Stimulated activated CD4-positive, alpha-beta T cell treated with anti-CD3 and anti-CD28 coated beads, Interleukin-15, amount 100 ng/mL, for 48 hours (primary cell): Measurements from ENCODE around the gene HTT.

Source experiments
- DNase-seq, 2 donors: peaks; one replicate each; pipeline ENCODE4 v3.0.0-alpha.2; 2020; ENCODE audit warnings: low read depth in 2 of 2

Gene HTT

DNA sequence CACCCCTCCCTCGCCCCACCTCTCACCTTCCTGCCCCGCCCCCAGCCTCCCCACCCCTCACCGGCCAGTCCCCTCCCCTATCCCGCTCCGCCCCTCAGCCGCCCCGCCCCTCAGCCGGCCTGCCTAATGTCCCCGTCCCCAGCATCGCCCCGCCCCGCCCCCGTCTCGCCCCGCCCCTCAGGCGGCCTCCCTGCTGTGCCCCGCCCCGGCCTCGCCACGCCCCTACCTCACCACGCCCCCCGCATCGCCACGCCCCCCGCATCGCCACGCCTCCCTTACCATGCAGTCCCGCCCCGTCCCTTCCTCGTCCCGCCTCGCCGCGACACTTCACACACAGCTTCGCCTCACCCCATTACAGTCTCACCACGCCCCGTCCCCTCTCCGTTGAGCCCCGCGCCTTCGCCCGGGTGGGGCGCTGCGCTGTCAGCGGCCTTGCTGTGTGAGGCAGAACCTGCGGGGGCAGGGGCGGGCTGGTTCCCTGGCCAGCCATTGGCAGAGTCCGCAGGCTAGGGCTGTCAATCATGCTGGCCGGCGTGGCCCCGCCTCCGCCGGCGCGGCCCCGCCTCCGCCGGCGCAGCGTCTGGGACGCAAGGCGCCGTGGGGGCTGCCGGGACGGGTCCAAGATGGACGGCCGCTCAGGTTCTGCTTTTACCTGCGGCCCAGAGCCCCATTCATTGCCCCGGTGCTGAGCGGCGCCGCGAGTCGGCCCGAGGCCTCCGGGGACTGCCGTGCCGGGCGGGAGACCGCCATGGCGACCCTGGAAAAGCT is at the start of gene HTT, which contains the start of gene HTT-AS:
HTT (plus strand) TSS at position 604 of the 768 bp plus-strand sequence; CDS start at position 749, 145 bp downstream.
HTT-AS (minus strand) TSS at position 461 of the 768 bp plus-strand sequence.
- DNase-seq = peak; percentile 97 to 99

DNA sequence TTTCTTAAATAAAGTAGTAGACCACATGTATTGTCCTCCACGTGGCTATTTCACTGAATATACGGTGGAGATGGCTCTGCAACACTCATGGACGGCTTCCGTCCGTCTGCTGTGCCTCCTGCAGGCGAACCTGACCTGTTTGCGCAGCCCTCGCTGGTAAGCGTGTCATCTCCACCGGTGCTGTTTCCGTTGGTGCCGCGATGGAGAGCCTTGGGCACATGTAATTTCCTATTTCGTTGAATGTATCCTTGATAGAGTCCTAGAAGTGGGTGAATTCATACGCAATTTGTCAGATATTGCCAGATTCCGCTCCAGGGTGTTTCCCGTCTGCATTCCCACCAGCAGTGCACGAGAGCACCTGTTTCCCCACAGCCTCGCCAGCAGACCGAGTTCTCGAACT is 48.6 kb upstream of the HTT start:
- DNase-seq = no peak

DNA sequence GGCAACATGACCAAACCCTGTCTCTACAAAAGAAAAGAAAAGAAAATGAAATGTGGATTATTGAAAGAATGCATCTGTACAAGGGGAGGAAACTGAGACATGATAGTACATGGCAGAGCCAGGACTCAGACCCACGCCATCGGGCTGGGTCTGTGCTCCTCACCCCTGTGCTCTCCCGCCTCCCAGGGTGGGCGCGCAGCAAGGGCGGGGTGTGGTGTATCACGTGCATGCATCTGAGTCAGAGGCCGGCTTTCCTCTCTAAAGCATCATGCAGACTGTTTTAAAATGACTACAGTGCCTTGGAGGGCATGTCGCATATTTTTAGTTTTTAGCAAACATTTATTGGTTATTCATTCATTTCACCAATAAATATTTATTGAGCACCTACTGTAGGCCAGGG is 47.9 kb upstream of the HTT start:
- DNase-seq = no peak

- DNase-seq = no peak
Observed at GRCh38 chr4:3029464-3029863, 45.0 kb upstream of the HTT start.

- no peak for DNase-seq
Observed at GRCh38 chr4:3030566-3031356, 43.7 kb upstream of the HTT start.

DNA sequence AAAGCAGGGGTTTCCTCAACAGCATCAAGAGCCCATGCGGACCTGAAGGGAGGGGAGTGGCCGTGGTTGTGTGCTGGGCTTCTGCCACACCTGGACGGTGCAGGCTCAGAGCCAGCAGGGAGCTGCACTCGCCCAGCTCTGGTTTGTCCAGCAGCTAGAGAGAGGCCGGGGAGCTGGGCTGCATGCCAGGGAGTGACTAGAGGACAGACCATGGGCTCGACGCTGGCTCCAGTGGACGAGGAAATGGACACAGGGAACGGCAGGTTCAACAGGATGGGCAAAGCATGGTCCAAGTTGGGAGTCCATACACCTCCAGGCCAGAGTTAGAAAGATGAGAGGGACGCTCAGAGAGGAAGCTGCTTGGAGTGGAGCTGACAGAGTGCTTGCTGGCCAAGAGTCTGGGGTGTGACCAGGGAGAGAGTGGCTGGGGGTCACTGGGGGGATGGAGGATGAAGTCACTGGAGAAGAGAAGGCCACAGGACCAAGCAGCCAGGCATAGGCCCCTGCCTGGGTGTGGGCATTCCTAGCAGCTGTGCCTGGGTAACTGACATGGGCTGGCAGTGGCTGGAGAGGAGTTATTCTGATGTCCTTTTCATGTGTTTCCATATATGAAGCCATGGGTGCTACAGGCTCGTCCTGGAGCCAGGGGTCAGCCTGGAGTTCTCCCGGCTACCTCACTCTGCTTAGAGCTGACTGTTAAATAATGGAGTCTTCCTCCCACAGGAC is 43.0 kb upstream of the HTT start:
- no peak for DNase-seq

- DNase-seq = no peak
Observed at GRCh38 chr4:3034231-3034630, 40.2 kb upstream of the HTT start.

DNA sequence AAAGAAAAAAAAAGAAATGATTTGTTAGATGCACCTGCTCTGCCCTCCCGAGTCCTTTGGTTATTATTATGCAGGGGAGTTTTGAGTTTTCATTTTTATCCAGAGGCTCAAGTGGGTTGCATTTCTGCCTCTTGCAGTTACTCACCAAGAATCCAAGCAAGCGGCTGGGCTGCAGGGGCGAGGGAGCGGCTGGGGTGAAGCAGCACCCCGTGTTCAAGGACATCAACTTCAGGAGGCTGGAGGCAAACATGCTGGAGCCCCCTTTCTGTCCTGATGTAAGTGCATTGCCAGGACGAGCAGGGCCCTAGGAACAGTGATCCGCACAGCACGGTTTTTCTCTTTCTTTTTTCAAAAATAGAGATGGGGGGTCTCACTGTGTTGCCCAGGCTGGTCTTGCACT is 39.2 kb upstream of the HTT start:
- no peak for DNase-seq

DNA sequence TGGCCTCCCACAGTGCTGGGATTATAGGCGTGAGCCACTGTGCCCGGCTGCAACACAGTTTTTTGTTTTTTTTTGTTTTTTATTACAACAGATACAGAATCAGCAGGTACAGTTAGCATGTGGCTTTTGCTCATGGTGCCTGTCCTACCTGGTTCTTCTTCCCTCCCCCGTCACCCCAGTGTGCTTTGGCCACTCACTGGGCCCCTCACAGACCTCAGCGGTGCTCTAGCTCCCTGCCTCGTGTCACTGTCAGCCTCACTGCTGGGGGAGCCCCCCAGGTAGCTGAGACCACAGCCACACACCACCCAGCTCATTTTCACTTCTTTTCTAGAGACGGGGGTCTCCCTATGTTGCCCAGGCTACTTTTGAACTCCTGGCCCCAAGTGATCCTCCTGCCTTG is 38.8 kb upstream of the HTT start:
- no peak for DNase-seq

GRCh38 chr4:3036131-3036952 is 38.1 kb upstream of the HTT start:
- DNase-seq = no peak

DNA sequence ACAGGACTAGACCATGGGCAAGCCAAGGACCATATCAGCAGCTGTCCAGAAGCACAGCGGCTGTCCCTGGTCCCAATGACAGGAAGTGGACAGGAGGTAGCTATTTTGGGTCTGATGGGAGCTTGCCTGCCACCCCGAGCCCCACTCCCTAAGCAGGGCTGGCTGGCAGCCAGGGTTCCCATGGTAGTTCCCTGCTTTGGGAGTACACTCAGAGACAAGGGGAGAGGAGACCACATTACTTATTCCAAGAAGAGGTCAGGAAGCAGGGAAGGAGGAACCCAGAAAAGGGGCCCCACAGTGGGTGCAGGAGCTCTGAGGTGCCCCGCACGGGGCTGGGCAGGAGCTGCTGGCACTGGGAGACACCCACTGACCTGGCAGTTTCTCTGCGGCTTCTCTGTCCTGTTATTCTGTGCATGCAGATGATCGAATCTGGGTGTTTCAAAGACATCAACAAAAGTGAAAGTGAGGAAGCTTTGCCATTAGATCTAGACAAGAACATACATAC is 36.5 kb upstream of the HTT start:
- DNase-seq = no peak

DNA sequence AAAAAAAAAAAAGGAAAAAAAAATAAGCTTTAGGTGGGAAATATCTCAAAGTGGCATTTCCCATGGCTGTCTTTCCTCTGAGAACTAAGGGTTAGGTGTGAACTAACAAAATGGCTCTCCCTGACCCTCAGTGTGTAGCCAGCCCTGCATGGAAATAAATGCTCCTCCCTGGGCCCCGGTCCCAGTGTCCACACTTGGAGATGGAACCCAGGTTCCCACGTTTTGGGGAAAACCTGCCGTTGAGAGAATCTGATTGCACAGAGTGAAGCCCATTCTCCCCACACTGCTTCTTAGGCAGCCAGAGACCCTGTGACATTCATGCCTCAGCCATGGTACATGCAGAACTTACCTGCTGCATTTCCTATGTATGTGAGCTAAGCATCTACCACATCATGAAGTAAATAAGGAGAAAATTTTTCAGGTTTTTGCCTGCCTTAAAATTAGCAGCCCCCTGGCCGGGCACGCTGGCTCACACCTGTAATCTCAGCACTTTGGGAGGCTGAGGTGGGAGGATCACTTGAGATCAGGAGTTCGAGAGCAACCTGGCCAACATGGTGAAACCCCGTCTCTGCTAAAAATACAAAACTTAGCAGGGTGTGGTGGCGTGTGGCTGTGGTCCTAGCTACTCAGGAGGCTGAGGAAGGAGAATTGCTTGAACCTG is 34.6 kb upstream of the HTT start:
- no peak for DNase-seq

DNA sequence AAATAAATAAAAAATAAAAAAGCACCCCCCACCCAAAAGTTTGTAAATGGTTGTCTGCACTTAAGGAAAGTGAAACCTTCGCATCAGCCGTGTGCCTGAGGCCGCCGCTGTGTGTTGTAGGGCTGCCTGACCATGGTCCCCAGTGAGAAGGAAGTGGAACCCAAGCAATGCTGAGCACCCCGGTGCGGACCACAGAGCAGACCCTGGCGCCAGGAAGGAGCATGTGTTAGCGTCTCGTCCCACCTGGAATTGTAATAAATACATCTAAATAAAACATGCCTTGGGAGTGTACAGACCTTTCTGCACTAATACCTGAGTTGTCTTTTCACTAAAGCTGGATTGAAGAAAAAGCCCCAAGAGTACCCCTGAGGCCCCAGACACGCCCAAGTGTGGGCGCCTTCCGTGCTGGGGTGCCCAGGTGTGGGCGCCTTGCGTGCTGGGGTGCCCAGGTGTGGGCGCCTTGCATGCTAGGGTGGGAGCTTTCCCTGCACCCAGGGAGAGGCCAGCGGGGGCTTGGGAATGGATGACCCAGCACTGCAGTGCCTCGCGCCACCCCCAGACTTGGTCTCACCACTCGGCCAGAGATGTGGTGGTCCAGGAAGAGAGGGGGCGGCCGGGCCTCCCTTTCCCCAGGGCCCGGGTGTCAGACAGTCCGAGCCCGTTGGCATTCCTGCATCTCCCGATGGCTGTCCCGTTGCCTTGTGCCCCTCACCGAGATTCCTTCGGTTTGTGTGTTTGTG is 33.9 kb upstream of the HTT start:
- no peak for DNase-seq

GRCh38 chr4:3041192-3042142 is 33.0 kb upstream of the HTT start:
- peak in 1 of 2 donors; percentile 20 for DNase-seq

- DNase-seq = no peak
Observed at GRCh38 chr4:3042226-3042625, 32.3 kb upstream of the HTT start.

GRCh38 chr4:3043282-3044020 is 31.0 kb upstream of the HTT start:
- DNase-seq = no peak

GRCh38 chr4:3044870-3045819 is 29.3 kb upstream of the HTT start:
- peak; percentile 56 to 59 for DNase-seq
